HuH-7.5 (cell line): ENCODE measurements around the gene MTX1.
"Not testable (repeated sequence)": the region's sequence is repeated elsewhere in the genome, so short reads cannot be mapped to it uniquely, and the experiment has no call there.

Experiments used
- DNase-seq: peaks from one replicate; pipeline ENCODE4 v3.0.0; 2011; ENCODE audit warnings: low spot score

MTX1 gene

GRCh38 chr1:155208541-155209311 lies at the start of gene MTX1:
MTX1 (plus strand) TSS chr1:155208695; CDS start chr1:155208805, 110 bp downstream.
- DNase-seq = peak; percentile 84

- no peak for DNase-seq
Observed at GRCh38 chr1:155158991-155159390, 49.5 kb upstream of the MTX1 start.

GRCh38 chr1:155160128-155160527 lies 48.4 kb upstream of the MTX1 start:
- DNase-seq = no peak

- DNase-seq = not testable (repeated sequence)
Observed at GRCh38 chr1:155162631-155163030, 45.9 kb upstream of the MTX1 start.

- DNase-seq = not testable (repeated sequence)
Observed at GRCh38 chr1:155163785-155164184, 44.7 kb upstream of the MTX1 start.

- not testable (repeated sequence) for DNase-seq
Observed at GRCh38 chr1:155164625-155165024, 43.9 kb upstream of the MTX1 start.

GRCh38 chr1:155166051-155166470 lies 42.4 kb upstream of the MTX1 start:
- no peak for DNase-seq

- no peak for DNase-seq
Observed at GRCh38 chr1:155166471-155167165, 41.9 kb upstream of the MTX1 start.

GRCh38 chr1:155167166-155168104 lies 41.1 kb upstream of the MTX1 start:
- DNase-seq = peak; percentile 88

- not testable (repeated sequence) for DNase-seq
Observed at GRCh38 chr1:155168105-155168445, 40.4 kb upstream of the MTX1 start.

GRCh38 chr1:155168456-155169210 lies 39.9 kb upstream of the MTX1 start:
- no peak for DNase-seq

GRCh38 chr1:155169541-155169940 lies 39.0 kb upstream of the MTX1 start:
- DNase-seq = no peak

- DNase-seq = no peak
Observed at GRCh38 chr1:155170101-155170785, 38.3 kb upstream of the MTX1 start.

GRCh38 chr1:155170806-155171205 lies 37.7 kb upstream of the MTX1 start:
- no peak for DNase-seq

GRCh38 chr1:155171836-155172731 lies 36.4 kb upstream of the MTX1 start:
- DNase-seq = no peak

GRCh38 chr1:155172732-155173477 lies 35.6 kb upstream of the MTX1 start, which contains the start of gene KRTCAP2:
KRTCAP2 (minus strand) TSS chr1:155173304; CDS start chr1:155173224, 80 bp downstream.
- DNase-seq = peak; percentile 99

- peak; percentile 32 for DNase-seq
Observed at GRCh38 chr1:155173478-155174323, 34.8 kb upstream of the MTX1 start, which contains the start of gene TRIM46. TRIM46 (plus strand) TSS chr1:155173849; CDS start chr1:155173967, 118 bp downstream.
